Measurements from ENCODE around the gene KRTAP1-3.
"Not testable (repeated sequence)": the region's sequence is repeated elsewhere in the genome, so short reads cannot be mapped to it uniquely, and the experiment has no call there.

The KRTAP1-3 gene

GRCh38 chr17:41004397-41004796 lies 30.3 kb downstream of the KRTAP1-3 start:
- H3K27me3 Mint-ChIP-seq, result peaks cover 20% of the 10 kb centered on the region
- H3K36me3 Mint-ChIP-seq, result no peaks in the 10 kb centered on the region
- ATAC-seq, result no peak
- no peak overlapping the region for H3K27ac Mint-ChIP-seq
- no peaks in the 10 kb centered on the region for H3K4me1 Mint-ChIP-seq
- no peak overlapping the region for H3K4me3 Mint-ChIP-seq
- no peaks in the 10 kb centered on the region for H3K9me3 Mint-ChIP-seq

DNA sequence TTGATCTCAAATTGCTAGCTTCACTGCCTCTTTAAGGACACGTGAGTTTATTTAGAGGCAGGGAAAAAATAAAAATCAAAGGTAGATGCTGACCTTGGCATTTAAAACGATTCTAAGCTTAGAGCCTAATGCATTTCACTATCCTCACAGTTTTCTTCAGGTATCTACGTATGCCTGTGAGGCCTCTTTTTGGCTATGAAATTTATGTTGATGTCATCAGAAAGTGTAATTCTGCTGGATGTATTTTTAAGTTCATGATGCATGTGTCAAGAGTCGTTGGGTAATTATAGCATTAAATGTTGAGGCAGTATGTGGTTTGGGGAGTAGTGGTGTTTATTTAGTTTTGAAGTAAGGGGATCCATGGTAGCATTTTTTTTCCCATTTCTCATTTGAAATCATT lies 30.7 kb downstream of the KRTAP1-3 start:
- Mint-ChIP-seq H3K27ac (no peak overlapping the region), H3K36me3 (no peaks in the 10 kb centered on the region), H3K9me3 (no peaks in the 10 kb centered on the region), H3K27me3 (peaks cover 25% of the 10 kb centered on the region), H3K4me3 (no peak overlapping the region), H3K4me1 (no peaks in the 10 kb centered on the region)
- no peak for ATAC-seq

DNA sequence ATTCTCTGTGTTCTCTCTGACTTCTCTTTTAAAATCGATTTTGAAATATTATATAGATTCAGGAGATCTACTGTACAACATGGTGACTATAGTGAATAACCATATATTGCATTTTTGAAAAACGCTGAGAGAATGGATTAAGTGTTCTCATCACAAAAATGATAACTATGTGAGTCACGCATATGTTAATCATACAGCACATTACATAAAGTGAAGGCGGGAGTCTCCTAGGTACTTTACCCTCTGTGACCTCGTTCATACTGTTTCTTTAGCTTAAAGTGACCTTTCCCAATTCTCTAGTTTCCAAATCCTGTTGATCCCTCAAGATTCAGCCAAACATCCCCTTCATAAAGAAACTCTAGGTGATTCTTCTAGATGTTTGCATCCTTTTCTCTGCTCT lies 31.9 kb downstream of the KRTAP1-3 start:
- no peaks in the 10 kb centered on the region for H3K9me3 Mint-ChIP-seq
- H3K27me3 Mint-ChIP-seq, result peaks cover 31% of the 10 kb centered on the region
- no peak for ATAC-seq
- no peak overlapping the region for H3K4me3 Mint-ChIP-seq
- H3K27ac Mint-ChIP-seq, result no peak overlapping the region
- H3K36me3 Mint-ChIP-seq, result no peaks in the 10 kb centered on the region
- no peaks in the 10 kb centered on the region for H3K4me1 Mint-ChIP-seq

- H3K4me3 Mint-ChIP-seq, result no peak overlapping the region
- H3K9me3 Mint-ChIP-seq, result no peaks in the 10 kb centered on the region
- H3K27me3 Mint-ChIP-seq, result peaks cover 35% of the 10 kb centered on the region
- no peaks in the 10 kb centered on the region for H3K4me1 Mint-ChIP-seq
- no peaks in the 10 kb centered on the region for H3K36me3 Mint-ChIP-seq
- ATAC-seq, result no peak
- H3K27ac Mint-ChIP-seq, result no peak overlapping the region
These were observed 32.9 kb downstream of the KRTAP1-3 start for GRCh38 chr17:41001795-41002194.

DNA sequence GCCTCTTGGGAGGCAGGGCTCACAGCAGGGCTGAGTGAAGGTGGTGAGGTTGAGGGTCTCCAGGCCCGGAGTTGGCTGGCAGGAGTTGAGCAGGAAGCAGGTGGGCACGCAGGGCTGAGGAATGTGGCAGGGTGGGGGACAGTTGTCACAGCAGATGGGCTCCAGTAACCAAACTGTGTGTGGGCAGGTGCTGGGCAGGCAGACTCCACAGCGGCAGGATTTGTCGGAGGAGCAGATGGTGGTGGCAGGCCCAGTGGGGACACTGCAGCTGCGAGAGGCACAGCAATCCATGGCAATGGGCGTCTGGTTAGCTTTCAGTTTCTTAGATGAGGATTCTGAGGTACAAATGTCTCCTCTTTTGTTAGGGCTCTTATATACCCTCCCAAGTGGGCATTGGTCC lies 35.1 kb downstream of the KRTAP1-3 start, which contains the start of gene KRTAP3-2:
TSS of gene KRTAP3-2 (minus strand) at position 344 of the 400 bp plus-strand sequence. CDS start at position 291, 53 bp downstream.
- H3K27ac Mint-ChIP-seq, H3K4me3 Mint-ChIP-seq, H3K36me3 Mint-ChIP-seq, H3K4me1 Mint-ChIP-seq, H3K9me3 Mint-ChIP-seq, ATAC-seq: not testable (repeated sequence)
- H3K27me3 Mint-ChIP-seq, result peaks cover 51% of the 10 kb centered on the region

GRCh38 chr17:40997361-40997760 lies 37.3 kb downstream of the KRTAP1-3 start:
- no peak for ATAC-seq
- H3K36me3 Mint-ChIP-seq, result no peaks in the 10 kb centered on the region
- no peak overlapping the region for H3K27ac Mint-ChIP-seq
- H3K4me1 Mint-ChIP-seq, result no peaks in the 10 kb centered on the region
- peaks cover 67% of the 10 kb centered on the region for H3K27me3 Mint-ChIP-seq
- no peak overlapping the region for H3K4me3 Mint-ChIP-seq
- H3K9me3 Mint-ChIP-seq, result no peaks in the 10 kb centered on the region

DNA sequence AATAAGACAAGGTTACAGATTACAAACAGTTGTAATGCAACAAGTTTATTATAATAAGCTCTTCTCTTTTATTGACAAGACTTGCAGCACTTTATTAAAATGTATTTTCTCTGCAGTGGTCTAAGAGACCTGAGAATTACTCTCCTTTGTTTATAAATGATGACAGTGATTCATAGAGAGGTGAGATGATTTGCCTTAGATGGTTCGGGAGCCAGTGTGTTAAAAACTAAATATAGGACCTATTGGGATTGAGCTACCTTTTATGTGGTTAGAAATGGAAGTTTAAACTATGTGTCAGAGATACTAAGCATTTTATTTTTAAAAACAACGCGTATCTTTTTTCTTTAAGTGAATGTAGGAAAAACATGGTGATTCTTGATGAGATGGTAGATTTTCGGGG lies 37.8 kb downstream of the KRTAP1-3 start:
- Mint-ChIP-seq H3K4me3 (no peak overlapping the region), H3K27me3 (peaks cover 67% of the 10 kb centered on the region), H3K4me1 (no peaks in the 10 kb centered on the region), H3K36me3 (no peaks in the 10 kb centered on the region), H3K27ac (no peak overlapping the region), H3K9me3 (no peaks in the 10 kb centered on the region)
- no peak for ATAC-seq

DNA sequence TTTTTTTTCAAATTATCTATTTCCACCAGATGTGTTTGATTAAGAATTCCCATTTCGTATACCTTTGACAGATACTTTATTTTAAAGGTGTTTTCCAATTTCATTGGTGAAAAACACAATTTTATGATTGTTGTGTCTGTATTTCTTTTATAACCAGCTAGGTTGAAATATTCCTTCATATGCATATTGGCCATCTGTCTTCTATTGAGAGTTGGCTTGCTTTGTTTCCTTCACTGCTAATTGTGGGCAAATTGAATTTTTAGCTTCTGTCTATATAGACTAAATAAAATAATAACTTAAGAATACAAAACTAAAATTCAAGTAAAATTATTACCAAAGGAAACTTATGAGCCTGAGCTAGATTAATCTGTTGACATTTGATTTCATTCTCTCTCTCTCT lies 39.6 kb downstream of the KRTAP1-3 start:
- Mint-ChIP-seq H3K27ac (no peak overlapping the region), H3K36me3 (no peaks in the 10 kb centered on the region), H3K4me1 (no peaks in the 10 kb centered on the region), H3K27me3 (peaks cover 62% of the 10 kb centered on the region), H3K9me3 (no peaks in the 10 kb centered on the region), H3K4me3 (no peak overlapping the region)
- ATAC-seq, result no peak

DNA sequence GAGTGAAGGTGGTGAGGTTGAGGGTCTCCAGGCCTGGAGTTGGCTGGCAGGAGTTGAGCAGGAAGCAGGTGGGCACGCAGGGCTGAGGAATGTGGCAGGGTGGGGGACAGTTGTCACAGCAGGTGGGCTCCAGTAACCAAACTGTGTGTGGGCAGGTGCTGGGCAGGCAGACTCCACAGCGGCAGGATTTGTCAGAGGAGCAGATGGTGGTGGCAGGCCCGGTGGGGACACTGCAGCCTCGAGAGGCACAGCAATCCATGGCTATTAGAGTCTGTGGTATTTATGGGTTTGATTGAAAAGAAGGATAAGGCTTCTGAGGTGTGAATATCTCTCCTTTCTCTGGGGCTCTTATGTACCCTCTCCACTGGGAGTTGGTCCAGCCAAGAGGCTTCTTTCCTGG lies 40.8 kb downstream of the KRTAP1-3 start, which contains the start of gene KRTAP3-3:
TSS of gene KRTAP3-3 (minus strand) at position 326 of the 400 bp plus-strand sequence. CDS start at position 259, 67 bp downstream.
- Mint-ChIP-seq H3K27me3 (peaks cover 52% of the 10 kb centered on the region), H3K36me3 (no peaks in the 10 kb centered on the region), H3K4me1 (no peaks in the 10 kb centered on the region), H3K4me3 (no peak within 1 kb of the TSS), H3K9me3 (no peaks in the 10 kb centered on the region), H3K27ac (no peak within 1 kb of the TSS)
- no peak for ATAC-seq

DNA sequence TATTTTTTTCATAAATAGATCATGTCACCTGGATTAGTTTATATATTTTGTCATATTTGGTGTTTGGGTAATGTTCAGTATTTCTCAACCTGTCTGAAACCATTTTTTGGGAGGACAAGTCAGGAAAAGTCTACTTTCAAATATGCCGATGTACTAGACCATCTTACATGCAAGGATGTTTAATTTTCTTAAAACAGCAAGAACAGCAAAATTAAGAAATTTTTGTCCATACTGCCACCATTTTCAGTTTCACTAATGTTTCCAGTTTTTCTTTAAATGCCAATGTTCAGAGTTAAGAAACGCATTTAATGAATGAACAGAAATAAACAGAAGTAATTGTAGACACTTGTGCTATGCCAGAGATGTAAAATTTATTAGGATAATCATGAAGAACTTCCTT lies 41.6 kb downstream of the KRTAP1-3 start:
- Mint-ChIP-seq H3K27ac (no peak overlapping the region), H3K4me3 (no peak overlapping the region), H3K9me3 (no peaks in the 10 kb centered on the region), H3K27me3 (peaks cover 47% of the 10 kb centered on the region), H3K4me1 (no peaks in the 10 kb centered on the region), H3K36me3 (no peaks in the 10 kb centered on the region)
- ATAC-seq, result no peak

GRCh38 chr17:40992666-40993065 lies 42.0 kb downstream of the KRTAP1-3 start:
- Mint-ChIP-seq H3K36me3 (no peaks in the 10 kb centered on the region), H3K27ac (no peak overlapping the region), H3K27me3 (peaks cover 52% of the 10 kb centered on the region), H3K4me3 (no peak overlapping the region), H3K9me3 (no peaks in the 10 kb centered on the region), H3K4me1 (peaks cover 3% of the 10 kb centered on the region)
- no peak for ATAC-seq

- no peaks in the 10 kb centered on the region for H3K36me3 Mint-ChIP-seq
- H3K27ac Mint-ChIP-seq, result no peak overlapping the region
- no peak overlapping the region for H3K4me3 Mint-ChIP-seq
- peaks cover 11% of the 10 kb centered on the region for H3K4me1 Mint-ChIP-seq
- H3K27me3 Mint-ChIP-seq, result peaks cover 31% of the 10 kb centered on the region
- no peaks in the 10 kb centered on the region for H3K9me3 Mint-ChIP-seq
- no peak for ATAC-seq
These were observed 47.8 kb downstream of the KRTAP1-3 start for GRCh38 chr17:40986920-40987319.

- Mint-ChIP-seq H3K4me3 (no peak within 1 kb of the TSS), H3K4me1 (peaks cover 11% of the 10 kb centered on the region), H3K27ac (no peak within 1 kb of the TSS), H3K9me3 (no peaks in the 10 kb centered on the region), H3K36me3 (no peaks in the 10 kb centered on the region), H3K27me3 (peaks cover 34% of the 10 kb centered on the region)
- ATAC-seq, result no peak
These were observed 50.4 kb downstream of the KRTAP1-3 start, which contains the start of gene KRT40 for GRCh38 chr17:40984226-40984625. Gene KRT40, minus strand, starts transcription at chr17:40984326. Its CDS starts 53 bp downstream, at chr17:40984273.
